ENCODE results near the gene ARL2. TPM values are rescaled to one million over a fixed set of nuclear protein-coding genes. Genes with fewer than 3 reads are reported as not detected.

Gene ARL2
- total RNA-seq, 2 experiments from 2014 or later = 10.5 to 11.1 TPM

DNA sequence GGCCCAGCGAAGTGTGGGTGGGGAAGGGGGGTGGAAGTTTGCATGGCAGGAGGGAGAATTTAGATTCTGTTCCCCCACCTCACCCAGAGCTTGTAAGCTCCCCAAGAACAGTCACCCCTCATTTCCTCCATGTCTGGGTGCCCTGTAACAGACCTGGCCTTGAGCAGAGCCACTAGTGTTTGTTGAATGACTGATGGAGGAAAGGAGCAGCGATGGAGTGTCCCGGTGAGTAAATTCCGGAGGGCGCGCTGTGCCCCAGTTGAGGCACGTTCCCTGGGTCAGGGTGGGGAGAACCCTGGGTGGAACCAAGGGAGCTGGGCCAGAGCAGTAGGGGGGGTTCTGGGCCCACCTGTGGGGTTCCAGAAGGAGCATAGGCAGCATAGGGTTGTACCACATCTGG lies 43.6 kb downstream of the ARL2 start:
- intact Hi-C loops (cut with DNase I, micrococcal nuclease) = no loop called here
- ChIA-PET POLR2A (no interaction called here), CTCF (no interaction called here)
- H3K27ac Mint-ChIP-seq = no peak overlapping the region
- TF ChIP-seq, protein P1, sequence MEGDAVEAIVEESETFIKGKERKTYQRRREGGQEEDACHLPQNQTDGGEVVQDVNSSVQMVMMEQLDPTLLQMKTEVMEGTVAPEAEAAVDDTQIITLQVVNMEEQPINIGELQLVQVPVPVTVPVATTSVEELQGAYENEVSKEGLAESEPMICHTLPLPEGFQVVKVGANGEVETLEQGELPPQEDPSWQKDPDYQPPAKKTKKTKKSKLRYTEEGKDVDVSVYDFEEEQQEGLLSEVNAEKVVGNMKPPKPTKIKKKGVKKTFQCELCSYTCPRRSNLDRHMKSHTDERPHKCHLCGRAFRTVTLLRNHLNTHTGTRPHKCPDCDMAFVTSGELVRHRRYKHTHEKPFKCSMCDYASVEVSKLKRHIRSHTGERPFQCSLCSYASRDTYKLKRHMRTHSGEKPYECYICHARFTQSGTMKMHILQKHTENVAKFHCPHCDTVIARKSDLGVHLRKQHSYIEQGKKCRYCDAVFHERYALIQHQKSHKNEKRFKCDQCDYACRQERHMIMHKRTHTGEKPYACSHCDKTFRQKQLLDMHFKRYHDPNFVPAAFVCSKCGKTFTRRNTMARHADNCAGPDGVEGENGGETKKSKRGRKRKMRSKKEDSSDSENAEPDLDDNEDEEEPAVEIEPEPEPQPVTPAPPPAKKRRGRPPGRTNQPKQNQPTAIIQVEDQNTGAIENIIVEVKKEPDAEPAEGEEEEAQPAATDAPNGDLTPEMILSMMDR (IDR thresholded peaks at IDR 0.05) = no peak
- Histone ChIP-seq H3K9me3 (ENCODE audit: control insufficient read depth in 1 of 2, insufficient read depth in 1 of 2, low read length in 2 of 2) (no peaks in the 10 kb centered on the region), H3K4me1 (ENCODE audit: insufficient read depth, low read length) (peaks cover 22% of the 10 kb centered on the region), H3K27me3 (ENCODE audit: control insufficient read depth in 1 of 2, insufficient read depth in 2 of 2, low read length in 2 of 2) (no peaks in the 10 kb centered on the region), H3K27ac (ENCODE audit: low read depth in 1 of 2, low read length in 2 of 2) (no peak overlapping the region), H3K4me3 (ENCODE audit: low read length) (no peak overlapping the region), H3K36me3 (ENCODE audit: insufficient read depth, low read length) (no peaks in the 10 kb centered on the region)
- no peaks in the 10 kb centered on the region for H3K27me3 Mint-ChIP-seq
- H3K36me3 Mint-ChIP-seq (ENCODE audit: low read depth) = no peaks in the 10 kb centered on the region
- DNase-seq = no peak
- H3K4me1 Mint-ChIP-seq (ENCODE audit: low read depth) = peaks cover 14% of the 10 kb centered on the region
- ATAC-seq (ENCODE audit: poor library complexity) = no peak
- H3K9me3 Mint-ChIP-seq = no peaks in the 10 kb centered on the region
- H3K4me3 Mint-ChIP-seq = no peak overlapping the region

DNA sequence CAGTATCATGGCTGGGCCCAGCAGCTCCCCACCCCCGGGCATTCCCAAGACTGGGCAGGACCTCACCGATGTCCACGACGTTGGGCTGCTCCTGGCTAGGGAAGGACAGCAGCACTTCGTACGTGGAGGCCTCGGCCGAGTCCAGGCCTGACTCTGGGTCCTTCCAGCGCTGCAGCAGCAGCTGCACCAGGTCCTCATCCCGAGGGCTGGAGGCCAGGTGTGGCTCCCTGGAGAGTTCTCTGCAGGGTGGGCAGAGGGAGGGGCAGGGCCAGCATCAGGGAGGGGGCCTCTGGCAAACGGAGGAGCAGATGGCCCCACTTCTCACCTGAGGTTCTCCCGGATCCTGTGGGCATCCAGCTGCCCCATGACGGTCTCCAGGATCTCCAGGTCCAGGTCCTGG lies 44.1 kb downstream of the ARL2 start:
- H3K27me3 Mint-ChIP-seq = no peaks in the 10 kb centered on the region
- no peak for DNase-seq
- Histone ChIP-seq H3K9me3 (ENCODE audit: control insufficient read depth in 1 of 2, insufficient read depth in 1 of 2, low read length in 2 of 2) (no peaks in the 10 kb centered on the region), H3K36me3 (ENCODE audit: insufficient read depth, low read length) (no peaks in the 10 kb centered on the region), H3K4me1 (ENCODE audit: insufficient read depth, low read length) (peaks cover 22% of the 10 kb centered on the region), H3K27ac (ENCODE audit: low read depth in 1 of 2, low read length in 2 of 2) (no peak overlapping the region), H3K4me3 (ENCODE audit: low read length) (no peak overlapping the region), H3K27me3 (ENCODE audit: control insufficient read depth in 1 of 2, insufficient read depth in 2 of 2, low read length in 2 of 2) (no peaks in the 10 kb centered on the region)
- no peaks in the 10 kb centered on the region for H3K9me3 Mint-ChIP-seq
- ATAC-seq (ENCODE audit: poor library complexity) = no peak
- CTCF ChIA-PET = no interaction called here
- TF ChIP-seq, protein P1 (IDR thresholded peaks at IDR 0.05) = no peak
- H3K36me3 Mint-ChIP-seq (ENCODE audit: low read depth) = no peaks in the 10 kb centered on the region
- H3K27ac Mint-ChIP-seq = no peak overlapping the region
- intact Hi-C loops (cut with DNase I, micrococcal nuclease) = no loop called here
- H3K4me1 Mint-ChIP-seq (ENCODE audit: low read depth) = peaks cover 14% of the 10 kb centered on the region
- POLR2A ChIA-PET = no interaction called here
- no peak overlapping the region for H3K4me3 Mint-ChIP-seq

DNA sequence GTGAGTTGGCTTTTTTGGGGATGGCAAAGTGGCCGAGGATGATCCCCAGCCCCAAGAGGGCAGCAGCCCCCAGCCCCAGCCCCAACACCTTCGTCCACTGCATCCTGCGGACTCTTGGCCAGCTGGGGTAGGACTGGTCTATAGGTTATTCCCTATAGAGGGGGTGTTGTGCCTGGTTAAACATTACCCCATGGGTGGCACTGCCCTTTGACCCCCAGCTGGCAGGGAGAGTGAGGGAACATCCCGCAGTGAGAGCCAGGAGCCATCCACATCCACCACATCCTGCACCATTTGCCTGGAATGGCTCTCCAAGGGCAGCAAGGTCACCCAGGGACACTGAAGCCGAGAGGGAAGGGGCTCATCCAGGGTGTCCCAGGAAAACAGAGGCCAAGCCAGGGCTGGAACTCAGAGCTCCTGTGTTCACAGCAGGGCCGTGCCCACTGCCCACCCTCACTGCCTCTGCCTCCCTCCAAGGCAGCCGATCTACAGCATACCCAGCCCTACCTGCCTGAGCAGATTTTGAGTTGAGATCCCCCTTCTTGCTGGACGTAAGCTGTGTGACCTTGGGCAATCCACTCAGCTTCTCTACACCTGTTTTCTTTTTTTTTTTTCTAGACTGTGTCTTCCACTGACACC lies 44.6 kb downstream of the ARL2 start, which contains the start of gene NAALADL1:
Gene NAALADL1, minus strand, starts transcription at position 135 of the 636 bp plus-strand sequence. Its CDS starts 32 bp downstream, at position 103.
- TF ChIP-seq, protein P1 (IDR thresholded peaks at IDR 0.05) = no peak
- no peaks in the 10 kb centered on the region for H3K9me3 Mint-ChIP-seq
- no peaks in the 10 kb centered on the region for H3K36me3 ChIP-seq (ENCODE audit: insufficient read depth, low read length)
- H3K27me3 Mint-ChIP-seq = no peaks in the 10 kb centered on the region
- H3K4me1 ChIP-seq (ENCODE audit: insufficient read depth, low read length) = peaks cover 17% of the 10 kb centered on the region
- ATAC-seq (ENCODE audit: poor library complexity) = no peak
- H3K9me3 ChIP-seq (ENCODE audit: control insufficient read depth in 1 of 2, insufficient read depth in 1 of 2, low read length in 2 of 2) = no peaks in the 10 kb centered on the region
- intact Hi-C loops (cut with DNase I, micrococcal nuclease) = no loop called here
- no peak for DNase-seq
- no peaks in the 10 kb centered on the region for H3K36me3 Mint-ChIP-seq (ENCODE audit: low read depth)
- ChIA-PET CTCF (no interaction called here), POLR2A (no interaction called here)
- H3K27ac ChIP-seq (ENCODE audit: low read depth in 1 of 2, low read length in 2 of 2) = no peak within 1 kb of the TSS
- H3K4me3 Mint-ChIP-seq = no peak within 1 kb of the TSS
- H3K4me3 ChIP-seq (ENCODE audit: low read length) = no peak within 1 kb of the TSS
- H3K4me1 Mint-ChIP-seq (ENCODE audit: low read depth) = peaks cover 14% of the 10 kb centered on the region
- no peak within 1 kb of the TSS for H3K27ac Mint-ChIP-seq
- H3K27me3 ChIP-seq (ENCODE audit: control insufficient read depth in 1 of 2, insufficient read depth in 2 of 2, low read length in 2 of 2) = no peaks in the 10 kb centered on the region

Data from CD4-positive, alpha-beta T cell (primary cell).